GM10248 (cell line): ENCODE results near the gene NUCB1.
"Not testable (repeated sequence)": the region's sequence is repeated elsewhere in the genome, so short reads cannot be mapped to it uniquely, and the experiment has no call there.

ENCODE experiments used
- CTCF ChIA-PET: fragments of 300-600 bp; sonication (Branson Sonifier 250); formaldehyde crosslinking; extraction: SDS; loops from one replicate; lab custom pipeline; 2021; ENCODE audit warnings: antibody characterized with exemption; lab: Yijun Ruan, JAX
- POLR2A ChIA-PET: fragments of 350-650 bp; sonication (Branson Sonifier 250); formaldehyde crosslinking; extraction: SDS; loops from one replicate; lab custom pipeline; 2020; ENCODE audit warnings: antibody characterized with exemption; lab: Yijun Ruan, JAX
- DNase-seq: peaks from one replicate; pipeline ENCODE4 v3.0.0; 2012; ENCODE audit errors: extremely low spot score
- CTCF ChIP-seq: IDR thresholded peaks from 2 replicates; pipeline ENCODE4 v1.5.1; 2012; ENCODE audit warnings: mild to moderate bottlenecking, low read depth; ENCODE audit errors: extremely low read depth, missing control alignments, control extremely low read depth

NUCB1 gene

GRCh38 chr19:48910803-48911202 lies 10.7 kb downstream of the NUCB1 start:
- ChIA-PET POLR2A (interaction anchor here (0.7 kb wide), 1 partner anchor 101 kb away, joined by 3 read pairs; no protein-coding TSS in a partner anchor), CTCF (interaction anchor here (0.9 kb wide), 1 partner anchor 34 kb away, joined by 3 read pairs; no protein-coding TSS in a partner anchor)
- DNase-seq = no peak
- TF ChIP-seq CTCF = no peak

GRCh38 chr19:48913114-48913889 lies 13.2 kb downstream of the NUCB1 start:
- TF ChIP-seq CTCF = no peak
- ChIA-PET CTCF (no interaction called here), POLR2A (interaction anchor here (1.0 kb wide), 1 partner anchor 12 kb away, joined by 4 read pairs; no protein-coding TSS in a partner anchor)
- no peak for DNase-seq

DNA sequence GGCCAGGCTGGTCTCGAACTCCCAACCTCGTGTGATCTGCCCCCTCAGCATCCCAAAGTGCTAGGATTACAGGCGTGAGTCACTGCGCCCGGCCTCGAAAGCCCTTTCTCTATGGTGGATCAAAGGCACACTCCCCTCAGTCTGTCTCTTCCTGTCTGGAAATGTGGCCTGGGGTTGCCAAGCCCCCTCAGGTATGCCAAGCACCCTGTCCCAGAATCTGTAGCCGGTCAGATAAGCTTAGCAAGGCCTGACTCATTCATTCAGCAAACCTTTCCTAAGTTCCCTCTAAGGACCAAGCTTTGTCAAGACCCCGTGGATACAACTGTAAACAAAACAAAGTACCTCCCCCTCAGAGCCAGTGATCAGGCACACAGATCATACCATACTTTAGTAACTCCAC lies 14.1 kb downstream of the NUCB1 start:
- no peak for TF ChIP-seq CTCF
- ChIA-PET CTCF (no interaction called here), POLR2A (no interaction called here)
- DNase-seq = no peak

DNA sequence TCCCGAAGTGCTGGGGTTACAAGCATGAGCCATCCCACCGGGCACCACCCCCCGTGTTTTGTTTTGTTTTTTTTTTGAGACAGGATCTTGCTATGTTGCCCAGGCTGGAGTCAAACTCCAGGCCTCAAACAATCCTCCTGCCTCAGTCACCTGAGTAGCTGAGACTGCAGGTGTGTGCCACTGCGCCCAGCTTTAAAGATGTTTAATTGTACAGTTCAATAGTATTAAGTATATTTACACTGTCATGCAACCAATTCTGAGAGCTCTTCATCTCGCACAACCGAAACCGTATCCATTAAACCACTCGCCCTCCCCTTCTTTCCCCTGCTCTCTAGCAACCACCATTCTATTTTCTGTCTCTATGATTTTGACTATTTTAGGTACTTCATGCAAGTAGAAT lies 15.6 kb downstream of the NUCB1 start:
- ChIA-PET CTCF (no interaction called here), POLR2A (interaction anchor here (0.7 kb wide), 1 partner anchor 68 kb away, joined by 3 read pairs; no protein-coding TSS in a partner anchor)
- TF ChIP-seq CTCF = no peak
- no peak for DNase-seq

DNA sequence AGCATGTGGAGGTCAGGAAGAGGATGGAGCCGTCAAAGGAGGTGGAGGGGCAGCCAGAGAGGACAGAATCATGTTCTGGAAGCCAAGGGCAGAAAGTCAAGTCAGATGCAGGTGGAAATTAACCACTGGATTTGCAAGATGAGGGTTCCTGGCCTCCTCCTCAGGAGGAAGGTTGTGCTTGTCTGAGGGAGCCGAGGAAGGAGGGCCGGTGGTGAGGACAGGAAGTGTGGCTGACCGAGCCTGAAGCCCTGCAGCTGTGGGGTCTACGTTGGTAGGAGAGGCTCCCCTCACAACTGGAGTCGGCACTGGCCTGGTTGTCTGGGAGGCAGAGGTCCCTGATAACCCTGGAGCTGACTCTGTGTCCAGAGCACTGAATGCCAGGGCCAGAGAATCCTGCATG lies 18.0 kb downstream of the NUCB1 start:
- TF ChIP-seq CTCF = no peak
- DNase-seq = no peak
- ChIA-PET POLR2A (interaction anchor here (0.6 kb wide), 1 partner anchor 277 kb away, joined by 3 read pairs; no protein-coding TSS in a partner anchor), CTCF (interaction anchor here (0.9 kb wide), 1 partner anchor 80 kb away, joined by 3 read pairs; no protein-coding TSS in a partner anchor)

GRCh38 chr19:48918801-48919247 lies 18.7 kb downstream of the NUCB1 start:
- no peak for TF ChIP-seq CTCF
- no peak for DNase-seq
- POLR2A ChIA-PET = interaction anchor here (0.7 kb wide), 1 partner anchor 81 kb away, joined by 4 read pairs; no protein-coding TSS in a partner anchor
- CTCF ChIA-PET = interaction anchor here (0.7 to 2.1 kb wide), 5 partner anchors 13 to 79 kb away, joined by 3 to 4 read pairs (median 3); no protein-coding TSS in a partner anchor

GRCh38 chr19:48919271-48919670 lies 19.2 kb downstream of the NUCB1 start:
- CTCF ChIA-PET = interaction anchor here (0.7 to 2.1 kb wide), 6 partner anchors 13 to 131 kb away, joined by 3 to 4 read pairs (median 3); no protein-coding TSS in a partner anchor
- not testable (repeated sequence) for DNase-seq
- POLR2A ChIA-PET = interaction anchor here (0.7 kb wide), 1 partner anchor 81 kb away, joined by 4 read pairs; no protein-coding TSS in a partner anchor
